GM10248 (cell line): ENCODE data around the gene LRRC8D.

ENCODE experiments used
- CTCF ChIA-PET: fragments of 300-600 bp; sonication (Branson Sonifier 250); formaldehyde crosslinking; extraction: SDS; loops from one replicate; lab custom pipeline; 2021; ENCODE audit warnings: antibody characterized with exemption; lab: Yijun Ruan, JAX
- POLR2A ChIA-PET: fragments of 350-650 bp; sonication (Branson Sonifier 250); formaldehyde crosslinking; extraction: SDS; loops from one replicate; lab custom pipeline; 2020; ENCODE audit warnings: antibody characterized with exemption; lab: Yijun Ruan, JAX
- DNase-seq: peaks from one replicate; pipeline ENCODE4 v3.0.0; 2012; ENCODE audit errors: extremely low spot score
- CTCF ChIP-seq: IDR thresholded peaks from 2 replicates; pipeline ENCODE4 v1.5.1; 2012; ENCODE audit warnings: mild to moderate bottlenecking, low read depth; ENCODE audit errors: extremely low read depth, missing control alignments, control extremely low read depth

LRRC8D gene

GRCh38 chr1:89799495-89799894 lies 21.3 kb upstream of the LRRC8D start:
- no peak for TF ChIP-seq CTCF
- no peak for DNase-seq
- ChIA-PET POLR2A (no interaction called here), CTCF (interaction anchor here (0.9 to 1.5 kb wide), 2 partner anchors 14 to 16 kb away, joined by 3 read pairs; no protein-coding TSS in a partner anchor)

GRCh38 chr1:89800022-89800655 lies 20.7 kb upstream of the LRRC8D start:
- no peak for DNase-seq
- TF ChIP-seq CTCF, result no peak
- ChIA-PET CTCF (interaction anchor here (2.3 kb wide), 1 partner anchor 37 kb away, joined by 5 read pairs; no protein-coding TSS in a partner anchor), POLR2A (no interaction called here)

- no peak for TF ChIP-seq CTCF
- ChIA-PET POLR2A (no interaction called here), CTCF (interaction anchor here (1.1 to 2.3 kb wide), 4 partner anchors 12 to 38 kb away, joined by 3 to 6 read pairs (median 4); no protein-coding TSS in a partner anchor)
- DNase-seq, result no peak
Observed at GRCh38 chr1:89800718-89801117, 20.1 kb upstream of the LRRC8D start.

GRCh38 chr1:89802051-89802450 lies 18.8 kb upstream of the LRRC8D start:
- TF ChIP-seq CTCF, result no peak
- ChIA-PET CTCF (interaction anchor here (0.9 to 4.0 kb wide), 12 partner anchors 11 to 187 kb away, joined by 3 to 22 read pairs (median 4); no protein-coding TSS in a partner anchor), POLR2A (no interaction called here)
- DNase-seq, result no peak

- POLR2A ChIA-PET, result no interaction called here
- no peak for DNase-seq
- CTCF ChIA-PET, result interaction anchor here (0.7 to 4.0 kb wide), 13 partner anchors 14 to 318 kb away, joined by 3 to 22 read pairs (median 4); no protein-coding TSS in a partner anchor
- TF ChIP-seq CTCF, result no peak
Observed at GRCh38 chr1:89802841-89803240, 18.0 kb upstream of the LRRC8D start.

- peak; percentile 71 for DNase-seq
- POLR2A ChIA-PET, result no interaction called here
Observed at GRCh38 chr1:89804642-89805237, 16.1 kb upstream of the LRRC8D start.

More at GRCh38 chr1:89804642-89805237, 16.1 kb upstream of the LRRC8D start:
- CTCF ChIA-PET, result interaction anchor here (0.6 to 4.0 kb wide), 32 partner anchors 10 to 320 kb away, joined by 3 to 22 read pairs (median 4); partner anchors contain the start of gene LRRC8D
- peak; percentile 96 for TF ChIP-seq CTCF
